Hepatocyte (in vitro differentiated cells): ENCODE measurements around the gene DCAF5. TPM values are rescaled to one million over a fixed set of nuclear protein-coding genes. Genes with fewer than 3 reads are reported as not detected.

Experiments used
- DNase-seq: peaks from one replicate; pipeline ENCODE4 v3.0.0-alpha.2; 2016; ENCODE audit warnings: low spot score
- H2AFZ ChIP-seq: fragments of 200-600 bp; sonication (generic); 2 replicates; pipeline ENCODE4 v1.6.0; 2016; ENCODE audit warnings: antibody characterized with exemption, mild to moderate bottlenecking
- H3K27ac ChIP-seq: fragments of 200-600 bp; sonication (generic); 2 replicates; pipeline ENCODE4 v1.5.1; 2016; ENCODE audit warnings: mild to moderate bottlenecking
- H3K27me3 ChIP-seq: fragments of 200-600 bp; sonication (generic); 2 replicates; pipeline ENCODE4 v1.6.1; 2016
- H3K36me3 ChIP-seq: fragments of 200-600 bp; sonication (generic); replicated peaks from 2 replicates; pipeline ENCODE4 v1.5.1; 2016; ENCODE audit warnings: low read depth; ENCODE audit not compliant: insufficient read depth
- H3K4me1 ChIP-seq: fragments of 200-600 bp; sonication (generic); 2 replicates; pipeline ENCODE4 v1.5.1; 2016; ENCODE audit warnings: mild to moderate bottlenecking, moderate library complexity; ENCODE audit not compliant: insufficient read depth
- H3K4me2 ChIP-seq: fragments of 200-600 bp; sonication (generic); 2 replicates; pipeline ENCODE4 v1.6.0; 2016
- H3K4me3 ChIP-seq: fragments of 200-600 bp; sonication (generic); 2 replicates; pipeline ENCODE4 v1.5.1; 2016; ENCODE audit warnings: mild to moderate bottlenecking
- H3K79me2 ChIP-seq: fragments of 200-600 bp; sonication (generic); 2 replicates; pipeline ENCODE4 v1.6.0; 2017; ENCODE audit warnings: mild to moderate bottlenecking
- H3K9me2 ChIP-seq: fragments of 200-600 bp; sonication (generic); replicated peaks from 2 replicates; pipeline ENCODE4 v1.6.0; 2017; ENCODE audit warnings: mild to moderate bottlenecking; ENCODE audit not compliant: insufficient read depth
- H3K9me3 ChIP-seq: fragments of 200-600 bp; sonication (generic); 2 replicates; pipeline ENCODE4 v1.5.1; 2016; ENCODE audit warnings: low read depth, mild to moderate bottlenecking
- H4K20me1 ChIP-seq: fragments of 200-600 bp; sonication (generic); 2 replicates; pipeline ENCODE4 v1.6.0; 2016; ENCODE audit warnings: mild to moderate bottlenecking; ENCODE audit not compliant: insufficient read depth, poor library complexity, severe bottlenecking
- CTCF ChIP-seq: fragments of 200-600 bp; sonication (generic); IDR thresholded peaks from 2 replicates; pipeline ENCODE4 v1.5.1; 2016; ENCODE audit warnings: antibody characterized with exemption, mild to moderate bottlenecking; ENCODE audit not compliant: poor library complexity
- EZH2 ChIP-seq: fragments of 200-600 bp; sonication (generic); IDR thresholded peaks from 2 replicates; pipeline ENCODE4 v1.6.1; 2016; ENCODE audit warnings: antibody characterized with exemption, mild to moderate bottlenecking, borderline replicate concordance
- EZH2phosphoT487 ChIP-seq: fragments of 200-600 bp; sonication (generic); IDR thresholded peaks from one replicate; pipeline ENCODE4 v1.6.1; 2018; ENCODE audit warnings: antibody characterized with exemption, mild to moderate bottlenecking, low read depth, moderate library complexity; ENCODE audit not compliant: unreplicated experiment, severe bottlenecking
- WGBS: methylation state at CpG from one replicate; pipeline ENCODE4 v1.1.6; 2016; ENCODE audit warnings: low lambda C conversion rate; ENCODE audit errors: missing lambda C conversion rate; 5-methylcytosine and 5-hydroxymethylcytosine counted together
- polyA plus RNA-seq: library from polyadenylated mRNA; unstranded; fragments of >200 nt; fragmentation: Nextera tagmentation; extraction: Ambion mirVana; gene quantifications from 2 replicates; pipeline ENCODE4 v1.2.1, GENCODE V29; 2016
- total RNA-seq: library from RNA; depleted of rRNA; stranded (reverse); fragments of >200 nt; gene quantifications from 2 replicates; pipeline ENCODE4 v1.2.3, GENCODE V29; 2014

The DCAF5 gene
- total and polyA plus RNA-seq, 2 experiments from 2014 or later: 34.4 to 47.6 TPM

DNA sequence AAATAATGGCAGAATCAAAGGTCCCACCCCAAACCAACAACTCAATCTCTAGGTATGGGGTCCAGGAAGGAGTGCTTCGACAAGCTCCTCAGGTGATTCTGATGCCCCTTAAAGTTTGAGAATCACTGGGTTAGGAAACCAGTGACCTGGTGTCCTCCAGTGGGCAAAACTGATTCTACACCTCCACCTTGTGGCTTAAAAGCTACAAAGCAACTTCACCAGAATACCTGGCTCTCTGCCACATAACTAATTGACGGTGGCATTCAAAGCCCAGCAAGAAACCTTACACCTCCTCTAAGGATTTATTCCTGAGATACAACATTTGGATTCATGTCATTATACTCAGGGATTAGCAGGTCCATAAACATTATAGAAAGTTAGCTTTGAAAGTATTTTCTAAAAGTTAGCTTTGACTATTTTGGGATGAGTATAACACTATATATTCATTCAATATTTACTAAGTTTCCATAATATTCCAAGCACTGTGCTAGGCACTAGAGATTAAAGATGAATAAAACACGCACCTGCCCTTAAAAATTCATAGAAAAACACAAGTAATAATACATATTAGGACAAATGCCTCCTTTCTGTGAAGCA, 45.4 kb downstream of the DCAF5 start:
- TF ChIP-seq EZH2 (no peak), CTCF (peak; percentile 72), EZH2phosphoT487 (no peak)
- Histone ChIP-seq H3K4me1 (no peaks in the 10 kb centered on the region), H2AFZ (no peak overlapping the region), H3K4me3 (no peak overlapping the region), H3K36me3 (no peaks in the 10 kb centered on the region), H3K4me2 (no peak overlapping the region), H3K27me3 (no peaks in the 10 kb centered on the region), H3K9me3 (no peaks in the 10 kb centered on the region), H4K20me1 (no peaks in the 10 kb centered on the region), H3K9me2 (no peaks in the 10 kb centered on the region), H3K27ac (no peak overlapping the region), H3K79me2 (peaks cover 10% of the 10 kb centered on the region)
- peak; percentile 78 for DNase-seq
- 34% methylated on average over 3 of the region's 3 CpGs for WGBS

GRCh38 chr14:69106451-69106850, 46.5 kb downstream of the DCAF5 start:
- H3K36me3 ChIP-seq: no peaks in the 10 kb centered on the region
- H3K4me2 ChIP-seq: no peak overlapping the region

GRCh38 chr14:69105326-69105725, 47.6 kb downstream of the DCAF5 start:
- H3K36me3 ChIP-seq: no peaks in the 10 kb centered on the region
- peaks cover 10% of the 10 kb centered on the region for H3K79me2 ChIP-seq
- H3K9me2 ChIP-seq: no peaks in the 10 kb centered on the region
- DNase-seq: no peak
- H3K4me2 ChIP-seq: no peak overlapping the region
- no peak overlapping the region for H3K4me3 ChIP-seq
- H3K4me1 ChIP-seq: no peaks in the 10 kb centered on the region
- H3K9me3 ChIP-seq: no peaks in the 10 kb centered on the region
- 99% methylated on average over 2 of the region's 2 CpGs for WGBS
- no peaks in the 10 kb centered on the region for H4K20me1 ChIP-seq
- no peak overlapping the region for H2AFZ ChIP-seq
- H3K27ac ChIP-seq: no peak overlapping the region
- H3K27me3 ChIP-seq: no peaks in the 10 kb centered on the region
- no peak for TF ChIP-seq CTCF
- TF ChIP-seq EZH2: no peak
- no peak for TF ChIP-seq EZH2phosphoT487

More at GRCh38 chr14:69106451-69106850, 46.5 kb downstream of the DCAF5 start:
- no peak overlapping the region for H3K27ac ChIP-seq
- H2AFZ ChIP-seq: no peak overlapping the region
- H3K9me3 ChIP-seq: no peaks in the 10 kb centered on the region
- no peaks in the 10 kb centered on the region for H4K20me1 ChIP-seq
- WGBS: 90% methylated on average over 5 of the region's 5 CpGs
- H3K9me2 ChIP-seq: no peaks in the 10 kb centered on the region
- peaks cover 10% of the 10 kb centered on the region for H3K79me2 ChIP-seq
- no peak for TF ChIP-seq EZH2phosphoT487
- no peak for TF ChIP-seq EZH2
- TF ChIP-seq CTCF: no peak
- H3K27me3 ChIP-seq: no peaks in the 10 kb centered on the region
- H3K4me1 ChIP-seq: no peaks in the 10 kb centered on the region
- no peak overlapping the region for H3K4me3 ChIP-seq
- DNase-seq: no peak
